ENCODE results near the gene P4HTM.

P4HTM gene

GRCh38 chr3:48952510-48953118 lies 37.4 kb upstream of the P4HTM start:
- no peak; the same call in 1 of the 2 replicates for TF ChIP-seq CTCF (conservative IDR thresholded peaks at IDR 0.05; ENCODE audit: low read depth)
- CTCF ChIA-PET, result no interaction called here
- POLR2A ChIA-PET (ENCODE audit: low non-redundant PET), result no interaction called here
- H3K27ac ChIP-seq, result no peak overlapping the region
- no peak for DNase-seq (ENCODE audit: low spot score)

- no peak overlapping the region for H3K27ac ChIP-seq
- ChIA-PET CTCF (no interaction called here), POLR2A (ENCODE audit: low non-redundant PET) (no interaction called here)
- TF ChIP-seq CTCF (conservative IDR thresholded peaks at IDR 0.05; ENCODE audit: low read depth), result no peak
- DNase-seq (ENCODE audit: low spot score), result no peak
These were observed 32.9 kb upstream of the P4HTM start for GRCh38 chr3:48957006-48957705.

- TF ChIP-seq CTCF (conservative IDR thresholded peaks at IDR 0.05; ENCODE audit: low read depth), result no peak
- ChIA-PET POLR2A (ENCODE audit: low non-redundant PET) (no interaction called here), CTCF (no interaction called here)
- DNase-seq (ENCODE audit: low spot score), result no peak
- H3K27ac ChIP-seq, result no peak overlapping the region
These were observed 29.1 kb upstream of the P4HTM start for GRCh38 chr3:48960841-48961413.

GRCh38 chr3:48962340-48962739 lies 27.7 kb upstream of the P4HTM start:
- TF ChIP-seq CTCF (conservative IDR thresholded peaks at IDR 0.05; ENCODE audit: low read depth), result no peak
- CTCF ChIA-PET, result no interaction called here
- no peak for DNase-seq (ENCODE audit: low spot score)
- POLR2A ChIA-PET (ENCODE audit: low non-redundant PET), result no interaction called here
- H3K27ac ChIP-seq, result no peak overlapping the region

GRCh38 chr3:48962939-48963338 lies 27.1 kb upstream of the P4HTM start:
- H3K27ac ChIP-seq, result no peak overlapping the region
- DNase-seq (ENCODE audit: low spot score), result no peak
- ChIA-PET POLR2A (ENCODE audit: low non-redundant PET) (no interaction called here), CTCF (no interaction called here)
- no peak for TF ChIP-seq CTCF (conservative IDR thresholded peaks at IDR 0.05; ENCODE audit: low read depth)

GRCh38 chr3:48963591-48963990 lies 26.4 kb upstream of the P4HTM start:
- no peak for DNase-seq (ENCODE audit: low spot score)
- POLR2A ChIA-PET (ENCODE audit: low non-redundant PET), result no interaction called here
- TF ChIP-seq CTCF (conservative IDR thresholded peaks at IDR 0.05; ENCODE audit: low read depth), result no peak
- H3K27ac ChIP-seq, result no peak overlapping the region
- CTCF ChIA-PET, result no interaction called here
